K562 treated with DMSO at 1 percent for 4 hours (cell line): ENCODE data around the gene BBOX1. TPM values are rescaled to one million over a fixed set of nuclear protein-coding genes. Genes with fewer than 3 reads are reported as not detected.

Source experiments
- total RNA-seq: library from RNA; unstranded; fragments of 300-600 nt; gene quantifications from 2 replicates; pipeline ENCODE4 v1.2.3, GENCODE V29; 2022; ENCODE audit not compliant: insufficient read depth

BBOX1 gene
- not detected in 2 replicates for total RNA-seq

GRCh38 chr11:27040302-27041115, at the start of gene BBOX1:
TSS of gene BBOX1 (plus strand) at chr11:27040815. CDS start at chr11:27055431, 14,616 bp downstream.

GRCh38 chr11:26993965-26994457, 46.6 kb upstream of the BBOX1 start, which contains the start of gene FIBIN:
TSS of gene FIBIN (plus strand) at chr11:26994112. CDS start at chr11:26994527, 415 bp downstream.

Other genes with a start within 250 kb of the BBOX1 start
- gene FIBIN, start 46.7 kb upstream of the BBOX1 start, total RNA-seq: not detected in 2 replicates